Measurements from ENCODE around the gene FBXO42.

FBXO42 gene

DNA sequence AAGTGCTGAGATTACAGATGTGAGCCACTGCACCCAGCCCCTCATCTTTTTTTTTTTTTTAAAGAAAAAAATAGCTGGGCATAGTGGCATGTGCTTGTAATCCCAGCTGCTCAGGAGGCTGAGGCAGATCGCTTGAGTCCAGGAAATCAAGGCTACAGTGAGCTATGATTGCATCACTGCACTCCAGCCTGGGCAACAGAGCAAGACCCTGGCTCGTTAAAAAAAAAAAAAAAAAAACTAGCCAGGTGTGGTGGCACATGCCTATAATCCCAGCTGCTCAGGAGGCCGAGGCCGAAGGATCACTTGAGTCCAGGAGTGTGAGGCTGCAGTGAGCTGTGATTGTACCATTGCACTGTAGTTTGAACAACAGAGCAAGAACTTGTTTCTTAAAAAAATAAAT lies 28.6 kb upstream of the FBXO42 start:
- no peak for DNase-seq (ENCODE audit: low read depth)
- no peak overlapping the region for H3K4me3 ChIP-seq (ENCODE audit: low read depth, low read length)
- TF ChIP-seq, protein P1, sequence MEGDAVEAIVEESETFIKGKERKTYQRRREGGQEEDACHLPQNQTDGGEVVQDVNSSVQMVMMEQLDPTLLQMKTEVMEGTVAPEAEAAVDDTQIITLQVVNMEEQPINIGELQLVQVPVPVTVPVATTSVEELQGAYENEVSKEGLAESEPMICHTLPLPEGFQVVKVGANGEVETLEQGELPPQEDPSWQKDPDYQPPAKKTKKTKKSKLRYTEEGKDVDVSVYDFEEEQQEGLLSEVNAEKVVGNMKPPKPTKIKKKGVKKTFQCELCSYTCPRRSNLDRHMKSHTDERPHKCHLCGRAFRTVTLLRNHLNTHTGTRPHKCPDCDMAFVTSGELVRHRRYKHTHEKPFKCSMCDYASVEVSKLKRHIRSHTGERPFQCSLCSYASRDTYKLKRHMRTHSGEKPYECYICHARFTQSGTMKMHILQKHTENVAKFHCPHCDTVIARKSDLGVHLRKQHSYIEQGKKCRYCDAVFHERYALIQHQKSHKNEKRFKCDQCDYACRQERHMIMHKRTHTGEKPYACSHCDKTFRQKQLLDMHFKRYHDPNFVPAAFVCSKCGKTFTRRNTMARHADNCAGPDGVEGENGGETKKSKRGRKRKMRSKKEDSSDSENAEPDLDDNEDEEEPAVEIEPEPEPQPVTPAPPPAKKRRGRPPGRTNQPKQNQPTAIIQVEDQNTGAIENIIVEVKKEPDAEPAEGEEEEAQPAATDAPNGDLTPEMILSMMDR (conservative IDR thresholded peaks at IDR 0.05; ENCODE audit: low read depth, low read length) = no peak

DNA sequence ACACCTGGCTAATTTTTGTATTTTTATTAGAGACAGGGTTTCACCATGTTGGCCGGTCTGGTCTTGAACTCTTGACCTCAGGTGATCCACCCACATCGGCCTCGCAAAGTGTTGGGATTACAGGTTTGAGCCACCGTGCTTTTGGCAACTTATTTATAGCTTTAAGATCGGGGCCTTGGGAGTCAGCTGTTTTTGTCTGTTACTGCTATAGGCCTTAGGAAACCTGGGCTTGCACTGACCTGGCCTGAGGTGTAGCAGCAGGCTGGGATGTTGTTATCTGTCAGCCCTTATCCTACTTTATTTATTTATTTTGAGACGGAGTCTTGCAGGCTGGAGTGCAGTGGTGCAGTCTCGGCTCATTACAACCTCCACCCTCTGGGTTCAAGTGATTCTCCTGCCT lies 26.2 kb upstream of the FBXO42 start:
- no peak overlapping the region for H3K4me3 ChIP-seq (ENCODE audit: low read depth, low read length)
- no peak for DNase-seq (ENCODE audit: low read depth)
- TF ChIP-seq, protein P1 (conservative IDR thresholded peaks at IDR 0.05; ENCODE audit: low read depth, low read length) = no peak

DNA sequence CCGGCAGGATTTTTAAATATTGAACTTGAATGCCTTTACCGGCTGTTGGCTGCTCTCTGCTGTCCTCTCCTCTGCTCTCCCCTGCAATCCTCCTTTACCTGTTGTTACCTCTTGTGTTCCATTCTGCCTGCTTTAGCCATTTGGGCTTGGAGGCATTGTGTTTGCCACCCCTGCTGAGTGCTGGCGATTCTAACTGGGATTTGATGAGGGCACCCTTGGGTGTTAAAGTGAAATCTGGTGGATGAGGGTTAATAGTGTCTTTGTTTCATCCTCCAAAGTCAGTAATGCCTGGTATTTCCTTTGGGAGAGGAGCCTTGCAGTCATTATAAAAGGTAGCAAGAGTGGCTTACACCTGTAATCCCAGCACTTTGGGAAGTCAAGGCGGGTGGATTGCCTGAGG lies 24.7 kb upstream of the FBXO42 start:
- TF ChIP-seq, protein P1 (conservative IDR thresholded peaks at IDR 0.05; ENCODE audit: low read depth, low read length) = no peak
- H3K4me3 ChIP-seq (ENCODE audit: low read depth, low read length) = no peak overlapping the region
- DNase-seq (ENCODE audit: low read depth) = no peak

DNA sequence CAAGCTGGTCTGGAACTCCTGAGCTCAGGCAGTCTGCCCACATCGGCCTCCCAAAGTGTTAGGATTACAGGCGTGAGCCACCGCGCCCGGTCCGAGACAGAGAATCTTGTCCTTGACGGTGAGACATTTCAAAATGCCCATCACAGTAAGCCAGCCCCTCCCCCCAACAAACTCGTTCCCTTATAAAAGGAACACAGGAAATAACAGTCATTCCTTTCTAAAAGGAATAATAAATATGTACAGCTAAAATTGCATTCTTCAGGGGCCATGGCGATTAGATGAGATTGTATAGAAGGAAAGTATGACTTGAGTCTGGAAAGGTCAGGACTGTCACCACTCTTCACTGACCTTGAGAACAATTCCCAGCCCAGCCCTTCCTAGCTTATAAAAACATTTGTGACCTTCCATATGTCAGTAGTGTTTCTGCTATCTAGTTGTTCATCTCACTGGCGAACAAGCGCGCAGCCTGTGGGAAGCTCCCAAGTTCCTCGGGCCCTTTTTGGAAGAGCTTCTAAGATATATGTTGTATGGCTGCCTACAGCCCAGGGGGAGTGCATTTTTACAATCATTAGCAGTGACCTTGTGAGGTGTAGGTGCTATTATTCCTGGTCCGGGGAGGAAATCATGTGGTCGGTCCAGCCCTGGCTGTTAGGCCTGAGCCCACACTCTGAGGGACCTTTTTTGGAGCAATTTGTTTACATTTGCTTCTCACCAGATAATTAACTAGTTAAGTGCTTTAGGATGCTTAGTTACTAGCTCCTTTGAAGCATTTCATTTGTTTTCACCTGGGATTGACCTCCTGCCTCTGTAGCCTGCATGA lies 23.5 kb upstream of the FBXO42 start:
- peak; percentile 87 for DNase-seq (ENCODE audit: low read depth)
- peak overlapping the region; percentile 14 for H3K4me3 ChIP-seq (ENCODE audit: low read depth, low read length)

DNA sequence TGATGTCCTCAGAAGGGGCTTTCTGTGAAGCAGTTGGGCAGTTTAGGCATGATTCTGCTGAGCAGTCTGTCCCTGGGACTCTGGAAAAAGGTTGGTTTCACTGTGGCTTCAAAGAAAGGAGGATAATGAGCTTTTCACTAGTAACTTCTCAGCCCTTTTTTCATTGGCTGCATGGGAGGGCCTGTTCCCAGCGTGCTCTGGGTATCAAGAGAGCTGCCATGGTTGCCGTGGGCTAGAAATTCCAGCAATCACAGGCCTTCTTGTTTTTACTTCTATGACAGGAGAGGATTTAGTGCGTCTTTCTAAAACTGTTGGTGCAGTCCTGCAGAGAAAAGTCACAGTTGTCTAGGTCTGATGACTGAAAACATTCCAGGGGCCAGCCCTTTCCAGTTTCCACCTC lies 22.0 kb upstream of the FBXO42 start:
- TF ChIP-seq, protein P1 (conservative IDR thresholded peaks at IDR 0.05; ENCODE audit: low read depth, low read length) = no peak
- no peak overlapping the region for H3K4me3 ChIP-seq (ENCODE audit: low read depth, low read length)
- DNase-seq (ENCODE audit: low read depth) = no peak

More for the DNA sequence above, 23.5 kb upstream of the FBXO42 start:
- TF ChIP-seq, protein P1 (conservative IDR thresholded peaks at IDR 0.05; ENCODE audit: low read depth, low read length) = no peak

DNA sequence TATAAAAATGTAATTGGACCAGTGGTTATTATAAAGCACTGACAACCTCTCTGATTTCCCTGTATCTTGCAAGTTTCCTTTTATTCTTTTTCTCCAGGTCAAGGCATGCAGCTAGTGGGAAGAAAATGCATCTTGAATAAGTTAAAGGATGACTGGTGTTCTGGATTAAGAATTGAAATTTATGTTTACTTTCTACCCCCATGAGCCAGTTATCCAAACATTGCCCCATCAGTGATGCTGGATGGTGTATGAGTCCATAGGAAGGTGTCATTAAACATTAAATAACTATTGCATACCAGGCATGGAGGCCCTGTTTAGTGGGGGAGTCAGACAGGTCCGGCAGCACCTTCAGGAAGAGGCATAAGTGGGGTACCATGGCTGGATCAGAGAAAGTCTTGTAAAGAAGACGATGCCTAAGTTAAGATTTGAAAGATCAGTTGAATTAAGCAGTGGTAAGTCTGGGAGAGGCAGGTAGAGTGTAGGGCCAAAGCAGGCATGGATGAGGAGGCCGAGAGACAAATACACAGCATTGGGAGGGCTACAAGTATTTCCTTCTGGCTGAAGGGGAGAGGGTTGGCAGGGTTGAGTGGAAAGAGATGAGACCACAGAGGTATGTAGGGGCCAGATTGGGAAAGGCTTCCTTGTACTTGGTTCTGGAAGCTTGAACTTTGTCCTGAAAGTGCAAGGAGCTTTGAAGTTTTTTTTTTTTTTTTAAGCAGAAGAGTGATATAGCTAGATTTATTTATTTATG lies 20.4 kb upstream of the FBXO42 start:
- DNase-seq (ENCODE audit: low read depth) = peak; percentile 36
- H3K4me3 ChIP-seq (ENCODE audit: low read depth, low read length) = no peak overlapping the region
- TF ChIP-seq, protein P1 (conservative IDR thresholded peaks at IDR 0.05; ENCODE audit: low read depth, low read length) = no peak
